SK-N-SH treated with all-trans-retinoic acid at 6 μM for 48 hours (cell line): ENCODE data around the gene HERC2.
"Not testable (repeated sequence)": the region's sequence is repeated elsewhere in the genome, so short reads cannot be mapped to it uniquely, and the experiment has no call there.

Experiments used
- ESRRG ChIP-seq: fragments of 250-450 bp; sonication (Bioruptor Pico); IDR thresholded peaks from 2 replicates; pipeline ENCODE4 v1.6.1; 2021; ENCODE audit warnings: mild to moderate bottlenecking
- PPARA ChIP-seq: fragments of 250-450 bp; sonication (Bioruptor Pico); IDR thresholded peaks from 2 replicates; pipeline ENCODE4 v1.5.0; 2020; ENCODE audit warnings: mild to moderate bottlenecking, borderline replicate concordance
- TF ChIP-seq, protein P1 (sequence below): fragments of 250-450 bp; sonication (Bioruptor Pico); IDR thresholded peaks from 2 replicates; pipeline ENCODE4 v1.8.0; 2021; ENCODE audit warnings: low read depth, mild to moderate bottlenecking, moderate library complexity, borderline replicate concordance

DNA sequence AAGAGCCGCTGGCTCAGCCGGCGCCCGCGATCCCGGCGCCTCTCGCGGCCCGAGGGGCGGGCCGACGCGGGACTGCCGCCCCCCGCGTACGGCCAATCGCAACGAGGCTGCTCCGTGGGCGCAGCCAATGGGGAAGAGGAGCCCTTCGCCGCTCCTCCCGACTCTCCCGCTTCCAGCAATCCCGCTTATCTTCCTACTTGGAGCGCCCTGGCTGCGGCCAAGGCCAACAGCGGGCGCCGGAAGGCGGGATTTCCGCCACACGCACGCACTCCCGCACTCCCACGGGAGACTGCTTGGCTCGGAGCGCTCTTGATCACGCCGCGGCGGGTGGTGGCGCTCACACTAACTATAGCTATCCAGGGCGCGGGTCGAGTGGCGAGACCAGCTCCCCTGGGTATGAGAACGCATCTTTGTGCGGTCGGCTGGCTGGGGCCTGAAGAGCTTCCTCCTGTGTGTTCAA, at the start of gene HERC2:
- not testable (repeated sequence) for TF ChIP-seq ESRRG, PPARA (CRISPR knock-in tag)
- TF ChIP-seq, protein P1, sequence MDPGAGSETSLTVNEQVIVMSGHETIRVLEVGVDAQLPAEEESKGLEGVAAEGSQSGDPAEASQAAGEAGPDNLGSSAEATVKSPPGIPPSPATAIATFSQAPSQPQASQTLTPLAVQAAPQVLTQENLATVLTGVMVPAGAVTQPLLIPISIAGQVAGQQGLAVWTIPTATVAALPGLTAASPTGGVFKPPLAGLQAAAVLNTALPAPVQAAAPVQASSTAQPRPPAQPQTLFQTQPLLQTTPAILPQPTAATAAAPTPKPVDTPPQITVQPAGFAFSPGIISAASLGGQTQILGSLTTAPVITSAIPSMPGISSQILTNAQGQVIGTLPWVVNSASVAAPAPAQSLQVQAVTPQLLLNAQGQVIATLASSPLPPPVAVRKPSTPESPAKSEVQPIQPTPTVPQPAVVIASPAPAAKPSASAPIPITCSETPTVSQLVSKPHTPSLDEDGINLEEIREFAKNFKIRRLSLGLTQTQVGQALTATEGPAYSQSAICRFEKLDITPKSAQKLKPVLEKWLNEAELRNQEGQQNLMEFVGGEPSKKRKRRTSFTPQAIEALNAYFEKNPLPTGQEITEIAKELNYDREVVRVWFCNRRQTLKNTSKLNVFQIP (CRISPR knock-in tag), result not testable (repeated sequence)
